Mucosa of descending colon (tissue), 3 donors: Measurements from ENCODE around the gene DUSP16. TPM values are rescaled to one million over a fixed set of nuclear protein-coding genes. Genes with fewer than 3 reads are reported as not detected.

ENCODE experiments used
- ATAC-seq: fragments of 200-7000 bp; cut with Tn5 transposase; one replicate; pipeline ENCODE4 v1.9.1; 2020; ENCODE audit warnings: mild to moderate bottlenecking, moderate library complexity
- DNase-seq, 3 donors: peaks; one replicate each; pipeline ENCODE4 v3.0.0-alpha.2; 2020
- H3K36me3 ChIP-seq: fragments of 200-600 bp; one replicate; pipeline ENCODE4 v1.8.0; 2021; ENCODE audit warnings: low read depth, mild to moderate bottlenecking
- H3K4me1 ChIP-seq: fragments of 200-600 bp; one replicate; pipeline ENCODE4 v1.8.0; 2021; ENCODE audit warnings: low read depth, mild to moderate bottlenecking
- H3K4me3 ChIP-seq: fragments of 200-600 bp; one replicate; pipeline ENCODE4 v1.8.0; 2021; ENCODE audit warnings: mild to moderate bottlenecking
- H3K9me3 ChIP-seq: fragments of 200-600 bp; one replicate; pipeline ENCODE4 v1.8.0; 2021; ENCODE audit warnings: mild to moderate bottlenecking
- CTCF ChIP-seq: fragments of 200-600 bp; IDR thresholded peaks from one replicate; pipeline ENCODE4 v1.8.0; 2022; ENCODE audit warnings: antibody characterized with exemption, mild to moderate bottlenecking
- intact Hi-C, 2 donors: fragments of 100-400 bp; cut with DNase I in 1 of 2; cut with micrococcal nuclease in 1 of 2; formaldehyde crosslinking; loops; one replicate each; pipeline versions ENCODE4 v1.11.0 to v1.11.1; 2022; cut with DNase I, micrococcal nuclease
- total RNA-seq, 3 donors: library from RNA; stranded (reverse); fragmentation: NEBNext Ultra II Directional in 2 of 3; extraction: Animal tissue kit (Norgen Biotek cat#: 25700) in 2 of 3; gene quantifications; one replicate each; pipeline versions ENCODE4 v1.2.1 to v1.2.4, GENCODE V29; 2021 to 2023
- donor health status: DM: no; HTN: no; CAD: no; lungs with moderate emphysema.
- donor health status: DM: no; HTN: no; CAD: no.
- donor health status: DM: no; HTN: yes; CAD: no.

The DUSP16 gene
- total RNA-seq, 3 donors from 2014 or later: 42.3 to 61.8 (median 42.9) TPM

GRCh38 chr12:12492547-12492946, 70.1 kb downstream of the DUSP16 start:
- H3K4me1 ChIP-seq: no peaks in the 10 kb centered on the region
- ATAC-seq: no peak
- no peak for DNase-seq
- intact Hi-C loops: no loop called here
- H3K9me3 ChIP-seq: no peaks in the 10 kb centered on the region
- no peak for TF ChIP-seq CTCF
- no peaks in the 10 kb centered on the region for H3K36me3 ChIP-seq
- H3K4me3 ChIP-seq: no peak overlapping the region

- no peak overlapping the region for H3K4me3 ChIP-seq
- no peaks in the 10 kb centered on the region for H3K9me3 ChIP-seq
- no peaks in the 10 kb centered on the region for H3K36me3 ChIP-seq
- no peak for DNase-seq
- ATAC-seq: no peak
- no peak for TF ChIP-seq CTCF
- H3K4me1 ChIP-seq: no peaks in the 10 kb centered on the region
- intact Hi-C loops: no loop called here
These were observed 71.1 kb downstream of the DUSP16 start for GRCh38 chr12:12491606-12492005.

GRCh38 chr12:12488823-12489550, 73.7 kb downstream of the DUSP16 start:
- ATAC-seq: peak; percentile 74
- Histone ChIP-seq H3K36me3 (no peaks in the 10 kb centered on the region), H3K4me3 (no peak overlapping the region), H3K4me1 (no peaks in the 10 kb centered on the region), H3K9me3 (no peaks in the 10 kb centered on the region)
- TF ChIP-seq CTCF: no peak
- DNase-seq: no peak
- intact Hi-C loops: no loop called here

- Histone ChIP-seq H3K36me3 (no peaks in the 10 kb centered on the region), H3K9me3 (no peaks in the 10 kb centered on the region), H3K4me1 (no peaks in the 10 kb centered on the region), H3K4me3 (no peak overlapping the region)
- no peak for DNase-seq
- TF ChIP-seq CTCF: no peak
- intact Hi-C loops: no loop called here
- no peak for ATAC-seq
These were observed 74.4 kb downstream of the DUSP16 start for GRCh38 chr12:12488296-12488695.

GRCh38 chr12:12487490-12487889, 75.2 kb downstream of the DUSP16 start:
- ATAC-seq: no peak
- no peaks in the 10 kb centered on the region for H3K4me1 ChIP-seq
- intact Hi-C loops: no loop called here
- H3K36me3 ChIP-seq: no peaks in the 10 kb centered on the region
- H3K4me3 ChIP-seq: no peak overlapping the region
- H3K9me3 ChIP-seq: no peaks in the 10 kb centered on the region
- DNase-seq: no peak
- TF ChIP-seq CTCF: no peak
